Neuronal stem cell (in vitro differentiated cells): Measurements from ENCODE around the gene TIAL1.
A peak's percentile ranks its signal among the peaks of the same experiment; 100 is the strongest.
"Not testable (repeated sequence)": the region's sequence is repeated elsewhere in the genome, so short reads cannot be mapped to it uniquely, and the experiment has no call there.

ENCODE experiments used
- DNase-seq: peaks from one replicate; pipeline ENCODE4 v3.0.0-alpha.2; 2013; ENCODE audit warnings: low spot score
- H2AFZ ChIP-seq: one replicate; pipeline ENCODE4 v1.6.1; 2013; ENCODE audit warnings: mild to moderate bottlenecking, low read length, inconsistent platforms
- H2AK5ac ChIP-seq: 2 replicates; pipeline ENCODE4 v1.6.1; 2013; ENCODE audit warnings: low read depth, mild to moderate bottlenecking, inconsistent platforms, low read length, moderate library complexity, mixed read lengths
- H2BK120ac ChIP-seq: 2 replicates; pipeline ENCODE4 v1.6.1; 2013; ENCODE audit warnings: low read depth, mild to moderate bottlenecking, inconsistent platforms, low read length, moderate library complexity, mixed read lengths
- H2BK12ac ChIP-seq: one replicate; pipeline ENCODE4 v1.6.1; 2013; ENCODE audit warnings: low read length, inconsistent platforms
- H2BK15ac ChIP-seq: 2 replicates; pipeline ENCODE4 v1.6.1; 2013; ENCODE audit warnings: mild to moderate bottlenecking, low read length, inconsistent platforms, mixed read lengths
- H2BK5ac ChIP-seq: one replicate; pipeline ENCODE4 v1.6.1; 2013; ENCODE audit warnings: inconsistent platforms, mild to moderate bottlenecking, low read length, moderate library complexity
- H3K14ac ChIP-seq: one replicate; pipeline ENCODE4 v1.6.1; 2013; ENCODE audit warnings: low read length, inconsistent platforms
- H3K18ac ChIP-seq: 2 replicates; pipeline ENCODE4 v1.6.1; 2013; ENCODE audit warnings: low read length, inconsistent platforms
- H3K23ac ChIP-seq: 2 replicates; pipeline ENCODE4 v1.6.1; 2013; ENCODE audit warnings: low read depth, mild to moderate bottlenecking, mixed read lengths, low read length, inconsistent platforms; ENCODE audit not compliant: poor library complexity
- H3K27ac ChIP-seq: replicated peaks from 3 replicates; pipeline ENCODE4 v1.5.1; 2013; ENCODE audit warnings: low read length, inconsistent platforms
- H3K27me3 ChIP-seq, 3 experiments: 2 replicates each; pipeline ENCODE4 v1.6.1; 2013; ENCODE audit warnings: low read length in 3 of 3, mild to moderate bottlenecking in 2 of 3, inconsistent platforms in 1 of 3, low read depth in 1 of 3, mixed read lengths in 1 of 3, moderate library complexity in 1 of 3; ENCODE audit not compliant: control insufficient read depth in 3 of 3, insufficient read depth in 3 of 3
- H3K36me3 ChIP-seq, 2 donors: replicated peaks in 1 of 2; 2 replicates each; pipeline ENCODE4 v1.6.1; 2013; ENCODE audit warnings: low read length in 2 of 2; ENCODE audit not compliant: control insufficient read depth in 2 of 2, insufficient read depth in 2 of 2
- H3K4ac ChIP-seq: 2 replicates; pipeline ENCODE4 v1.6.1; 2013; ENCODE audit warnings: inconsistent platforms, mild to moderate bottlenecking, low read length, moderate library complexity
- H3K4me1 ChIP-seq, 2 donors: 1 replicate in 1 of 2; 2 replicates in 1 of 2; pipeline ENCODE4 v1.6.1; 2013; ENCODE audit warnings: low read length in 2 of 2, low read depth in 1 of 2; ENCODE audit not compliant: control insufficient read depth in 2 of 2, insufficient read depth in 1 of 2
- H3K4me2 ChIP-seq: one replicate; pipeline ENCODE4 v1.6.1; 2013; ENCODE audit warnings: mild to moderate bottlenecking, low read length, inconsistent platforms; ENCODE audit not compliant: insufficient read depth, poor library complexity, severe bottlenecking
- H3K4me3 ChIP-seq, 2 donors: 2 replicates each; pipeline ENCODE4 v1.5.1; 2013; ENCODE audit warnings: low read length in 2 of 2, mild to moderate bottlenecking in 2 of 2, inconsistent platforms in 1 of 2, moderate library complexity in 1 of 2
- H3K79me1 ChIP-seq: one replicate; pipeline ENCODE4 v1.6.1; 2013; ENCODE audit warnings: low read depth, mild to moderate bottlenecking, inconsistent platforms, low read length, moderate library complexity
- H3K9ac ChIP-seq: one replicate; pipeline ENCODE4 v1.6.1; 2013; ENCODE audit warnings: mild to moderate bottlenecking, low read depth, low read length, inconsistent platforms; ENCODE audit not compliant: poor library complexity
- H3K9me3 ChIP-seq, 2 donors: replicated peaks in 1 of 2; 2 replicates each; pipeline versions ENCODE3 to v1.6.1; 2013; ENCODE audit warnings: low read length in 2 of 2, mild to moderate bottlenecking in 2 of 2, inconsistent platforms in 1 of 2, low read depth in 1 of 2, mixed read lengths in 1 of 2, moderate library complexity in 1 of 2; ENCODE audit not compliant: control insufficient read depth in 2 of 2, insufficient read depth in 1 of 2
- H4K8ac ChIP-seq: one replicate; pipeline ENCODE4 v1.6.1; 2013; ENCODE audit warnings: low read depth, mild to moderate bottlenecking, inconsistent platforms, low read length, moderate library complexity
- H4K91ac ChIP-seq: one replicate; pipeline ENCODE4 v1.6.1; 2013; ENCODE audit warnings: low read length, low read depth, mild to moderate bottlenecking, inconsistent platforms; ENCODE audit not compliant: poor library complexity
- WGBS, 2 donors: extraction: QIAGEN DNeasy Blood & Tissue Kit; methylation state at CpG; one replicate each; pipeline ENCODE4 v1.1.7; 2013; ENCODE audit warnings: missing lambda C conversion rate in 2 of 2, mixed read lengths in 1 of 2; ENCODE audit not compliant: insufficient read length in 2 of 2, insufficient replicate concordance in 1 of 2; ENCODE audit errors: extremely low coverage in 2 of 2; 5-methylcytosine and 5-hydroxymethylcytosine counted together

The TIAL1 gene

GRCh38 chr10:119619811-119620210, 23.0 kb upstream of the TIAL1 start:
- not testable (repeated sequence) for H3K4ac ChIP-seq, H3K9ac ChIP-seq, H3K4me2 ChIP-seq, H3K27me3 ChIP-seq, H3K4me3 ChIP-seq, H3K36me3 ChIP-seq, H4K91ac ChIP-seq, H3K9me3 ChIP-seq, H2AK5ac ChIP-seq, H3K79me1 ChIP-seq, H3K14ac ChIP-seq, H3K27ac ChIP-seq, H2BK5ac ChIP-seq, DNase-seq, H2AFZ ChIP-seq, H3K23ac ChIP-seq, H2BK120ac ChIP-seq, H3K4me1 ChIP-seq, H4K8ac ChIP-seq, H2BK12ac ChIP-seq, H2BK15ac ChIP-seq
- no CpG with 5 or more reads among the region's 8 CpGs for WGBS, 2 donors
- H3K18ac ChIP-seq, result peak overlapping the region; percentile 57

- Histone ChIP-seq H3K23ac (no peak overlapping the region), H3K14ac (no peak overlapping the region), H3K4ac (no peak overlapping the region), H3K9ac (no peak overlapping the region), H3K9me3 (no peaks in the 10 kb centered on the region), H3K4me2 (no peak overlapping the region), H3K18ac (no peak overlapping the region), H3K27ac (no peak overlapping the region), H3K4me1 (peaks cover 0 to 3% of the 10 kb centered on the region in 2 donors), H2BK12ac (no peak overlapping the region), H3K36me3 (no peaks in the 10 kb centered on the region), H2BK120ac (no peak overlapping the region), H4K91ac (no peak overlapping the region), H2AK5ac (no peak overlapping the region), H3K4me3 (no peak overlapping the region), H2AFZ (no peak overlapping the region), H4K8ac (no peak overlapping the region), H3K79me1 (peaks cover 2% of the 10 kb centered on the region), H2BK5ac (no peak overlapping the region), H3K27me3 (no peaks in the 10 kb centered on the region), H2BK15ac (no peak overlapping the region)
- WGBS, 2 donors, result no CpG with 5 or more reads among the region's 2 CpGs
- no peak for DNase-seq
Observed at GRCh38 chr10:119619215-119619614, 22.5 kb upstream of the TIAL1 start.

- Histone ChIP-seq H2BK120ac (no peak overlapping the region), H3K4me2 (no peak overlapping the region), H2BK15ac (no peak overlapping the region), H3K36me3 (no peaks in the 10 kb centered on the region), H3K14ac (no peak overlapping the region), H2AFZ (no peak overlapping the region), H4K8ac (no peak overlapping the region), H3K23ac (no peak overlapping the region), H3K4me3 (no peak overlapping the region), H3K27me3 (no peaks in the 10 kb centered on the region), H2BK12ac (no peak overlapping the region), H3K9me3 (no peaks in the 10 kb centered on the region), H3K4ac (no peak overlapping the region), H2BK5ac (no peak overlapping the region), H4K91ac (no peak overlapping the region), H3K9ac (no peak overlapping the region), H3K18ac (no peak overlapping the region), H3K27ac (no peak overlapping the region), H2AK5ac (no peak overlapping the region), H3K79me1 (peaks cover 2% of the 10 kb centered on the region), H3K4me1 (peaks cover 0 to 3% of the 10 kb centered on the region in 2 donors)
- no peak for DNase-seq
- WGBS, 2 donors, result no CpG with 5 or more reads among the region's 13 CpGs
Observed at GRCh38 chr10:119616882-119617570, 20.3 kb upstream of the TIAL1 start.

GRCh38 chr10:119614686-119615085, 17.9 kb upstream of the TIAL1 start:
- Histone ChIP-seq H3K79me1 (peaks cover 2% of the 10 kb centered on the region), H2AFZ (no peak overlapping the region), H3K36me3 (no peaks in the 10 kb centered on the region), H3K27me3 (no peaks in the 10 kb centered on the region), H3K4ac (no peak overlapping the region), H3K23ac (no peak overlapping the region), H2BK120ac (no peak overlapping the region), H2BK15ac (no peak overlapping the region), H4K91ac (no peak overlapping the region), H3K9me3 (peaks cover 2 to 5% of the 10 kb centered on the region in 2 donors), H2AK5ac (no peak overlapping the region), H4K8ac (no peak overlapping the region), H3K4me1 (no peaks in the 10 kb centered on the region), H3K9ac (no peak overlapping the region), H2BK5ac (no peak overlapping the region), H3K27ac (no peak overlapping the region), H3K4me3 (no peak overlapping the region), H2BK12ac (no peak overlapping the region), H3K4me2 (no peak overlapping the region), H3K14ac (no peak overlapping the region), H3K18ac (no peak overlapping the region)
- no peak for DNase-seq
- WGBS, 2 donors, result no CpG with 5 or more reads among the region's 5 CpGs
